T-helper 2 cell treated with Interferon-gamma antibody and Interleukin-4, amounts not matched to agents 100 ng/mL and 5 ng/mL, for 36 hours (primary cell): ENCODE results near the gene METRN. TPM values are rescaled to one million over a fixed set of nuclear protein-coding genes. Genes with fewer than 3 reads are reported as not detected.

Source experiments
- intact Hi-C: fragments of 100-400 bp; cut with micrococcal nuclease; formaldehyde crosslinking; loops from one replicate; pipeline ENCODE4 v1.15.1; 2023
- total RNA-seq: library from RNA; stranded (reverse); gene quantifications from 2 replicates; pipeline ENCODE4 v1.2.3, GENCODE V29; 2022

METRN gene
- total RNA-seq, 1 donor from 2014 or later = 10.3 TPM

DNA sequence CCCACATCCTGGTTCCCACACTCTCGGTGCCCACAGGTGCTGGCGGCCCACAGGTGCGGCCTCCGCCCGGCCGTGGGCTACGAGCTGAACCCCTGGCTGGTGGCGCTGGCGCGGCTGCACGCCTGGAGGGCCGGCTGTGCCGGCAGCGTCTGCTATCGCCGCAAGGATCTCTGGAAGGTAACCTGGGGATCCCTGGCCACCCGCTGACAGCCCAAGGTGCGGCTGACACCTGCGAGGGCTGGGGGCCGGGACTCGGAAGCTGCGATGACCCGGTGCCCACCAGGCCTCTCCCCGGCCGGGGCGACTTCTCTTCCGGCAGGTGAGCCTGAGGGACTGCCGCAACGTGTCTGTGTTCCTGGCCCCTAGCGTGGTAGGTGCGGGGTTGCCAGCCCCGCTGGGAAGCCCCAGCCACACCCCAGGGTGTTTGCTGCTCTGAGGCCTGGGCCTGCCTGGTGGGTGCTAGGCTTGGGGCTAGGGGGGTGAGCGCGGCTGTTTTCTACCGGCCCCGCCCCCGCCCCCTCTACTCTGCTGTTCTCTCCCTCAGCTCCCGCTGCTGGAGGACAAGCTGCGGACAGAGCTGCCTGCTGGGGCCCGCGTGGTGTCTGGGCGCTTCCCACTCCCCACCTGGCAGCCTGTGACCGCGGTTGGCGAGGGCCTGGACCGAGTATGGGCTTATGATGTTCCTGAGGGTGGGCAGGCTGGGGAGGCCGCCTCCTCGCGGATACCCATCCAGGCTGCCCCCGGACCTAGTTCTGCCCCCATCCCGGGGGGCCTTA is 7.0 kb downstream of the METRN start:
- intact Hi-C loops = no loop called here

DNA sequence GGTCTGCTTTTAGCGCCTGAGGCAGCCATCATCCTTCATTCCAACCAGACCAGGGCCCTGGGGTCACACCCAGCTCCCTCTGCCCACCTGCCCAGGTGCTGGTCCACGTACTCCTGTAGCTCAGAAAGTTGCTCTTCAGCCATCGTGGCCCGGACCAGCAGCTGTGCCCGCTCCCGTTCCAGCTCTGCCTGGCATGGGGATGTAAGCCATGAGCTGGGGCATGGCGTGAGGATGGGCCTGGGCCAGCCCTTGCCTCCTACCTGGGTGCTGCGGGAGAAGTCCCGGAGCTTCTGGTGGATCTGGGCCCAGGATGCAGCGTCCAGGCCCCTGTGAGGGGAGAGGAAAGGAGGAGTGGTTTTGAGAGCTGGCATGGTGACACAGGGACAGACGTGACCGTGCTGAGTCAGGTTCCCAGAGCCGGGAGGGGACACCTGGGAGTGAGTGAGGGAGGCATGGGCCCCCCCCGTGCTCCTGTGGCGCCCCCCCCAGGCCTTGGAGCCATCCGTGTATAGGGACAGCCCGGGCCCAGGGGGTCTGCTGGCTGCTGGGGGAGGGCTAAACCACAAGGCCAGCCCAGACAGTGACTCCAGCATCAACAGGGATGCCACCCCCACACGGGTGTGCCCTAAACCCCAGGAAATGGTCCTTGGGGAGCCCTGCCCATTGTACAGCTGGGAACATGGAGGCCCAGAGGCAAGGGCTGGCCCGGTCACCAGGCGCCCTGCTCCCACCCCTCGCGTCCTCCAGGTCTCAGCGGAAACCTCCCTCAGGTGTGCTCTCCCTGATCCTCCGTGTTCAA is 8.1 kb downstream of the METRN start:
- intact Hi-C loops = no loop called here

- intact Hi-C loops = no loop called here
These were observed 8.8 kb downstream of the METRN start for GRCh38 chr16:723695-724094.

DNA sequence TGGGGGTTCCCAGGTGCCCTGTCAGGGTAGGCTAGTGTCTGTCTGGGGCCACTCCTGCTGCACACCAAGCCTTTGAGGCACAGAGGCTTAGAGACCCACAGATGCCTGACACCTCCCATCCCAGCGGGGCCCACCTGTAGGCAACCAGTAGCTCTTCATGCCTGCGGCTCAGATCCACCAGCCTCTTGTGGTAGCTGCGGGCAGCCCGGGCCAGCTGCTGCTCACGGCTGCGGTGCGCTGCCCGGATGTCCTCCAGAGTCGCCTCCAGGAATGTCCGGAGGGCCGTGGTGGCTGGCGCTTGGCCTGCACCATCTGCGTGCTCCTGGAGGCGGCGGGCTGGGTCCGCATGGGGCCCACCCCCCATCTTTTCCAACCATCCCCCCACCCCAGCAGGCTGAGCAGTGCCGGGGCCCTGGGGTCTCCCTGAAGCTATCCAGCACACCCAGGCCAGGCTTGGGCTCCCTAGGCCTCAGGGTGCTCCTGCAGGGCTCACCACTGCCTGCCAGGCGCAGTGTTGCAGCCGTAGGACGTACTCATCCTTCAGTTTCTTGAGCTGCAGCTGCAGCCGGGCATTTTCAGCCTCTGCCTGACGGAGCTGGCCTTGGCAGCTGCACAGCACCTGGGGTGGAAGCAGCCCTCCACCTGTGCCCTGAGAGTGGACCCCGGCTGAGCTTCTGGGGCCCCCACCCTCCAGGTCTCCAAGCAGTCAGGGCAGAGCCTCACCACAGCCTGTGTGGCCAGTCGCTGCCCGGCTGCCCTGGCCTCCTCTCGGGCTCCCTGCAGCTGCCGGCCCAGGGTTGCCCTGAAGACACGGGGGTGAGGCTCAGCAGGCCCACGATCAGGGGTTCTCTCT is 9.5 kb downstream of the METRN start:
- intact Hi-C loops = no loop called here

GRCh38 chr16:725041-725376 is 10.1 kb downstream of the METRN start:
- intact Hi-C loops = no loop called here

DNA sequence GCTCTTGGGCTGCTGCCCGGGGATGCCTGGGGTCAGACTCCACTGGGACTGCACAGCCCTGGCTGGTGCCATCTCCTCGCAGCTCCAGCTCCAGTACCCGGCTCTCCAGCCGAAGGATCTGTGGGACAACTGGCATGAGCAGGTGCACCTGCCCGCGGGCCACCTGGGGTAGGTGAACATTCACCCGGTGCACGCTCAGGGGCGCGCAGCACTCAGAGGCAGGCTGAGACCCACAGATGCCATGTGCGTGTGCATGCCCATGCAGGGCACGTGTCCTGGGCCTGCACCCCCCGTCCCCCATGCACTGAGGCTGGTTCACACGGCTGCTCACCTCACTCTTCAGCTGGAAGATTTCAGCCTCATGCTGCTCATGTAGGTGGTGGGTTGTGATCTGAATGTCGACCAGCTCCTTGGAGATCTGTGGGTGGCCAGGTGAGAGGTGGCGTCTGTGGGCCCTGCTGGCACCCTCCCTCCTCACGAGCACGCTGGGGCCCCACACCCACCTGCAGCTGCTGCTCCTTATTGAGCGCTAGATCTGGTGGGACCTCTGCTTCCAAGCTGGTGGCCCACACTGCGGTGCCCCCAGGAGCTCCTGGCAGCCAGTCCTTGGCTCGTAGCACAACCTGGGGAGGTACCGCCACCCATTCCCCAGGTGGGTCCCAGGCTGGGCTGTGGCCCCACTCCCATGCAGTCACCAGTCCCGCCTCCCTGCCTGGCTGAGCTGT is 10.7 kb downstream of the METRN start:
- intact Hi-C loops = no loop called here

DNA sequence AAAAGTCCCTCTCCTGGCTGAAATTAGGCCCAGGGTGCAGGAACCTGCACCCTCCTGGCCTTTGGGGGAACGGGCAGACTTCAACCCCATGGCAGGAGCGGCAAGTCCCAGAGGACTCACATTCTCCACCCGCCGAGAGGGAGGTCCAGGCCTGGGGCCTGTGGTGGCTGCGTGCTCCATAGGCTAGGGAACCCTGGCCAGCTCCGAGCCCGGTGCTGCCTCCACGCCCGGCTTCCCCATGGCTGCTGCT is 11.2 kb downstream of the METRN start:
- intact Hi-C loops = no loop called here

- intact Hi-C loops = no loop called here
These were observed 11.7 kb downstream of the METRN start, which contains the start of the genes CCDC78 and HAGHL for GRCh38 chr16:726438-727290. Gene CCDC78 (minus strand): TSS chr16:726443. CDS start chr16:726367, 76 bp downstream. Gene HAGHL (plus strand): TSS chr16:727106. CDS start chr16:727510, 404 bp downstream.

- intact Hi-C loops = no loop called here
These were observed 12.5 kb downstream of the METRN start for GRCh38 chr16:727291-727977.

DNA sequence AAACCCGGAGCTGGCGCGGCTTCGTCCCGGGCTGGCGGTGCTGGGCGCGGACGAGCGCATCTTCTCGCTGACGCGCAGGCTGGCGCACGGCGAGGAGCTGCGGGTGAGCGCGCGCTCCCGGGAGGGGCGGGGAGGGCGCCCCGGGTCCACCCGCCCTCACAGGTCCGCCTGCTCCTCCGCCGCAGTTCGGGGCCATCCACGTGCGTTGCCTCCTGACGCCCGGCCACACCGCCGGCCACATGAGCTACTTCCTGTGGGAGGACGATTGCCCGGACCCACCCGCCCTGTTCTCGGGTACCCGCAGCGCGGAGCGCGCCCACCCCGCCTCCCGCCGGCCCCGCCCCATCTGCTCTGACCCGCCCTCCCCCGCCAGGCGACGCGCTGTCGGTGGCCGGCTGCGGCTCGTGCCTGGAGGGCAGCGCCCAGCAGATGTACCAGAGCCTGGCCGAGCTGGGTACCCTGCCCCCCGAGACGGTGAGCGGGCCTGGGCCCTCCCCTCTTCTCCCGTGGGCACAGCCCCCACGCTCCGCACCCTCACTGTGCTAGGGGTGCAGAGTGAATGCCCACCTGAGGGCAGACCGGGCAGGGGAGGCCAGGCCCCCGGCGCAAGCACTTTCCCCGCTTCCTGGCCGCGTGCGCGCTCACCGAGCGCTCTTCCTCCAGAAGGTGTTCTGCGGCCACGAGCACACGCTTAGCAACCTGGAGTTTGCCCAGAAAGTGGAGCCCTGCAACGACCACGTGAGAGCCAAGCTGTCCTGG is 13.4 kb downstream of the METRN start:
- intact Hi-C loops = no loop called here

DNA sequence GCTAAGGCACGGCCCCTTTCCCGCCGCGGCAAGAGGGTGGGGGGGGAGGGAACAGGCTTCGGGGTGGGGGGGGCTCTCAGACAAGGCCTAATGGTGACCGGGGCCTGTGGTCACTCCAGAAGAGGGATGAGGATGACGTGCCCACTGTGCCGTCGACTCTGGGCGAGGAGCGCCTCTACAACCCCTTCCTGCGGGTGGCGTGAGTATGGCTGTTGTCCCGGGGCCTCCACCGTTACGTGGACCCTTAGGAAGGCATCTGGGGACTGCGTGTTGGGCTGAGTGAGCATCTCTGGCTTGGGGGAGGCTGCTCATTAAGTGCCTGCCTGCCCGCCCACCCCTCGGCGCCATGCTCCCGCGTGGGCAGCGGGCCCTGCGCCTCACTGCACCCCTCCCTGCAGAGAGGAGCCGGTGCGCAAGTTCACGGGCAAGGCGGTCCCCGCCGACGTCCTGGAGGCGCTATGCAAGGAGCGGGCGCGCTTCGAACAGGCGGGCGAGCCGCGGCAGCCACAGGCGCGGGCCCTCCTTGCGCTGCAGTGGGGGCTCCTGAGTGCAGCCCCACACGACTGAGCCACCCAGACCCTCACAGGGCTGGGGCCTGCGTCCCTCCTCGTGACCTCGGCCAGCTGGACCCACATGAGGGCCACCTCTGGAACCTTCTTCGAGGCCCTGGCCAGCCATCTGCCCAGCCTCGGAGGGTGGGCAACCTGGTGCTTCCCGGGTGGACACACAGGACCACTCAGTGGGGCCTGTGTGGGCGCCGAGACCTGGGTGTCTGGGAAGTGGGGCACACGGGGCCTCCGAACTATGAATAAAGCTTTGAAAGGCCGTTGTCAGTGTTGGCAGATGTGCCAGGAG is 14.2 kb downstream of the METRN start:
- intact Hi-C loops = no loop called here

DNA sequence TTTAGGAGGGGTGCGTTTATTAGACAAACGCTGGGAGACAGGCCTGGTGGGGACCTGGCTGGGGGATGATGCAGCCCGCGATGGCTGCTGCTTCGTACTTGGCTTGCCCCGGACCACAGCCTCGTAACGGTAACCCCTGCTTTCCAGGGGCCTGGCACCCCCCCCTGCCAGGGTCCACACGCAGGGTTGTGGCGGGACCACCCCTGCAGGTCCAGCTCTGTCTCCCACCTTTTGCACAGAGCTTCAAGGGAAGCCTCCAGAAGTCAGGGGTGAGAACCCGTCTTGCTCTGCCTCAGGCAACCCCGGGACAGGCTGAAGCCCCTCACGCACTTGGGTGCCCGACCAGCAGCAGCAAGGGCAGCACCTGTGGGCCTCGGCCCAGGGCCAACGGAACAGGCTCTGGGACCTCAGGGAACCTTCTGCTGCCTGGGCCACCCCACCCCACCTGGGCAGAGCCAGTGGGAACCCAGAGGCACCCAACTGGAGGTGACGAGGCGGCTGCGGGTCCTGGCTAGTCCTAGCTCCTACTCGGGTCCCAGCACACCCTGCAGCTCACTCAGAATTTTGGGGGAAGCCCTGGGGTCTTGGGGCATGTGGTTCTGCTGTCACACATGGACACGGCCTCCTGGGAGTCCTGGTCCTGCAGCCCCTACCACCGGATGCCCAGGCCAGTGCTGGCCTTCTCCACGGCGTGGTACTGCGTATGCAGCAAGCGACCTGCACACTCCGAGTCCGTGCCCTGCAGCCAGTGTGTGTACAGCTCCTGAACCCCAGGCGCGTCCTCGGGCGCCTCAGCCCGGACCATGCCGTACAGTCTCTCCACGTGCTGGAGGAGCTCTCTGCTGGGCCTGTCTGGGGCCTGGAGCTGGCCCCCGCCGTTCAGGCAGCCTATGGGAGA is 15.1 kb downstream of the METRN start:
- intact Hi-C loops = no loop called here

DNA sequence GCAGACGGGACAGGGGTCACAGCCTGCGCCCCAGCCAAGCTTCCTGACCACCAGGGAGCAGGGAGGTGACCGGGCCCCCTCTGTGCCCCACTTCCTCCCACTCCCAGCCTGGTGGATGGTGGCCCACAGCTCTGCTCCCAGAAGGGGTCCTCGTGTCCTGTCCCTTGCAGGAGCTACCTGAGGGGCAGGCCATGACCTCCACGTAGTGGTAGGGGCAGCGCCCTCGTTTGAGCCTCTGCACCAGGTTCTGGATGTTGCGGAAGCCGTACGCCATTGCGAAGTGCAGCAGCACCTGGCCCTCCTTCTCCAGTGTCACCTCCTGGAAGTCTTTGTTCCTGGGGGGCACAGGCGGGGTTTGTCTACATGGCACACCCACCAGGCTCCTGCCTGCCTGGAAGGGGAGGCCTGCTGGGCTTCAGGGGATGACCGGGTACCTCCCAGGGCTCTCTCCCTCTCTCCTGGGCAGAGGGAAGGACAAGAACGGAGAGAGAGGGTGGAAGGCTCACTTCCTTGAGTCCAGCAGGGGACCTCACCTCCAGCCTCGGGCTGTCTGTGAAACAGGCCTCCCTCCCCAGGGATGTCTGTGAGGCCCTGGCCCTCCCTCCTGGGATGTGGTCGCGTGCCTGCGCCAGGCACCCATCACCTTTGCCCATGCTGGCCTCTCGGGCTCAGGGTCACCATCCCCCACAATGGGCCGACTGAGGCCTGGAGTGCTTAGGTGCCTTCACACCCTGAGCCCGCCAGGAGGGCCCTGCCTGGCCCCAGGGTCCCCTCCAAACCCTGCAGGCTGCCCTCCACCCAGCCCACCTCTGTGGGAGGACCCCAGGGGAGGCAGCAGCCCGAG is 16.0 kb downstream of the METRN start:
- intact Hi-C loops = no loop called here

- intact Hi-C loops = no loop called here
These were observed 17.4 kb downstream of the METRN start for GRCh38 chr16:732332-732731.

- intact Hi-C loops = no loop called here
These were observed 18.0 kb downstream of the METRN start for GRCh38 chr16:732936-733335.
